ENCODE data around the gene ORC5.

The ORC5 gene

DNA sequence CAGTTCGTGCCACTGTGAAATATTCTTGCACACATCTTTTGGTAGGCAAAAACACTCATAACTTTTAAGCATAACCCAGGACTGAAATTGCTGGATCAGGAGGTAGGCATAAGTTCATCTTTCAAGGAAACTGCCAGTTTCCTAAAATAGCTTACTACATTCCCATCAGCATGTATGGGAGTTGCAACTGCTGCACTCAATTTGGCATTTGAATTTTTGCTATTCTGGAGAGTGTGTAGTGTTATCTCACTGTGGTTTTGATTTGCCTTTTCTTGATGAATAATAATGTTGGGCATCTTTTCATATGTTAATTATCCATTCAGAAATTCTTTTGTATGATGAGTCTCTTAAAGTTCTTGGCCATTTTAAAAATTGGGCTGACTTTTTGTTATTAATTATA lies 95.2 kb downstream of the ORC5 start:
- no peak for FAIRE-seq
- DNase-seq (ENCODE audit: insufficient read length, low spot score), result no peak
- TF ChIP-seq PAX5 (IDR thresholded peaks at IDR 0.05; ENCODE audit: insufficient read depth, low read length, severe bottlenecking) (no peak), POLR2AphosphoS5 (IDR thresholded peaks at IDR 0.05; ENCODE audit: low read depth, low read length) (no peak), POLR2A (IDR thresholded peaks at IDR 0.05; ENCODE audit: low read depth, low read length) (no peak), SPI1 (IDR thresholded peaks at IDR 0.05; ENCODE audit: low read depth, low read length) (no peak), POU2F2 (IDR thresholded peaks at IDR 0.05; ENCODE audit: low read depth, low read length) (no peak)

DNA sequence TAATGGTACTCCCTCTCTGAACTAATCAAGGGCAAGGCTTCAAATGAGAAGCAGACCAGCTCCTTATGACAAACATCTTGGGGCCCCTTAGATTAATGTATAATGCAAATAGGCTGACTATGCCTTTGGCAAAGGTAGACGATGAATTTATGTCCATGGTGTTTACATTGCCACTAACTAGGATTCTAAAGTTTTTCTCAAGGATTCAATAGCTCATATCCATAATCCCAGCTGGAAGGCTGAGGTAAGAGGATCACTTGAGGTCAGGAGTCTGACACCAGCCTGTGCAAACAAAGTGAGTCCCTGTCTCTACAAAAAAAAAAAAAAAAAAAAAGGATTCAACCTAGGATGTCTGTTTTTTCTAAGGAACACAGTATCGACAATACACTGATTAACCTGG lies 96.5 kb downstream of the ORC5 start:
- no peak for DNase-seq (ENCODE audit: insufficient read length, low spot score)
- FAIRE-seq, result no peak
- TF ChIP-seq POU2F2 (IDR thresholded peaks at IDR 0.05; ENCODE audit: low read depth, low read length), result no peak
- no peak for TF ChIP-seq POLR2A (IDR thresholded peaks at IDR 0.05; ENCODE audit: low read depth, low read length)
- no peak for TF ChIP-seq PAX5 (IDR thresholded peaks at IDR 0.05; ENCODE audit: insufficient read depth, low read length, severe bottlenecking)
- TF ChIP-seq TAF1 (IDR thresholded peaks at IDR 0.05; ENCODE audit: low read depth, low read length), result no peak
- TF ChIP-seq POLR2AphosphoS5 (IDR thresholded peaks at IDR 0.05; ENCODE audit: low read depth, low read length), result no peak
- no peak for TF ChIP-seq SPI1 (IDR thresholded peaks at IDR 0.05; ENCODE audit: low read depth, low read length)

DNA sequence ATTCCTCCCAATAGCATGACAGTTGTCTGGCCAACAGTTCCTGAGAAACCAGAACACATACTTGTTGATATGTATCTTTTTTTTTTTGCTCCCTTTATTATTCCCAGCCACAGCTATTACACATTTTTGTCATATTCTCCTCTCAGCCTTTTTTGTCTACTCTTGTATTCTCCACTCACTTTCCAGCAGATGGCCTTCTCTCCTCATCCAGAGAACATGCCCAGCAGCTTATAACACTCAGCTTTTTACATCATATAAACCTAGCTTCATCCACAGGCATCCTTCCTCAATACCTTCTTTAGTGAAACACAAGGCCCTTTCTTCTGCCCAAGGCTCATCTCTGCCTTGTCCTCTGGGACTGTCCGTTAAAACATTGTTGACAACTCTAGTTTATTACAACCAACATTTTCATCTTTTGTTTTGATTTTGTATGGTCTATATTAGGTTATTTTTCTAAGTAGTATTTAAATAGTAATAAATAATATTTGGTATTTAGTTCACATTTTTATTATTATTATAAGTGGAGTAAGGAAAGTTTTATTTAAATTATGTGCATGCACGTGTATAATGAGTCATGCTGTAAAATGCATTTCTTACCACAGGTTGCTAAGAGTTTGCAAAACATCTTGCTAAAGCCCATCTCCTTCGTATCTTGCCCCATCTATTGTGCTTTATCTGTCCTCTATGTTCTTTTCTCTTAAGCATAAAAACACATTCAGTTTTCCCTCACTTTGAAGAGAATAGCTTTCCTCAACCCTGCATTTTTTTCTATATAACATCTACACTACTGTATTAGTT lies 101.5 kb downstream of the ORC5 start:
- FAIRE-seq (no peak), DNase-seq (ENCODE audit: insufficient read length, low spot score) (no peak)
- no peak for TF ChIP-seq TAF1 (IDR thresholded peaks at IDR 0.05; ENCODE audit: low read depth, low read length)
- no peak for TF ChIP-seq SPI1 (IDR thresholded peaks at IDR 0.05; ENCODE audit: low read depth, low read length)
- TF ChIP-seq POLR2AphosphoS5 (IDR thresholded peaks at IDR 0.05; ENCODE audit: low read depth, low read length), result no peak
- TF ChIP-seq PAX5 (IDR thresholded peaks at IDR 0.05; ENCODE audit: insufficient read depth, low read length, severe bottlenecking), result no peak
- TF ChIP-seq POLR2A (IDR thresholded peaks at IDR 0.05; ENCODE audit: low read depth, low read length), result no peak
- no peak for TF ChIP-seq POU2F2 (IDR thresholded peaks at IDR 0.05; ENCODE audit: low read depth, low read length)

DNA sequence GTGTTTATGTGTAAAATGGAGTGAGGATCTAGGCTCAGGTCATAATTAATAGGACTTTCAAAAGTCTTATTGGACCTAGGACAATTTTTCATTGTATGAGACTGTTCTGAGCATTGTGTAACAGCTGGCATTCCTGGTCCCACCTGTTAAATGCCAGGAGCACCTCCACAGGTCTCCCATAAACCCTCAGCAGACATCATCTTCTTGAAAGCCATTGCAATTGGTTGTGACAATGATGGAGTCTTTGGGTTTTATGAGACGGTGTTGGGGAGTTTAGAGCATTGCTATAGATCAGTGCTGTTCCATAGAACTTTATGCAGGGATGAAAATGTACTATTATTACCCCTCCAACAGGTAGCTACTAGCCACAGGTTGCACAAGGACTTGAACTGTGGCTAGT lies 108.9 kb downstream of the ORC5 start:
- TF ChIP-seq PAX5 (IDR thresholded peaks at IDR 0.05; ENCODE audit: insufficient read depth, low read length, severe bottlenecking) (no peak), POLR2AphosphoS5 (IDR thresholded peaks at IDR 0.05; ENCODE audit: low read depth, low read length) (no peak), POU2F2 (IDR thresholded peaks at IDR 0.05; ENCODE audit: low read depth, low read length) (no peak), POLR2A (IDR thresholded peaks at IDR 0.05; ENCODE audit: low read depth, low read length) (no peak), TAF1 (IDR thresholded peaks at IDR 0.05; ENCODE audit: low read depth, low read length) (no peak), SPI1 (IDR thresholded peaks at IDR 0.05; ENCODE audit: low read depth, low read length) (no peak)
- FAIRE-seq (no peak), DNase-seq (ENCODE audit: insufficient read length, low spot score) (no peak)

DNA sequence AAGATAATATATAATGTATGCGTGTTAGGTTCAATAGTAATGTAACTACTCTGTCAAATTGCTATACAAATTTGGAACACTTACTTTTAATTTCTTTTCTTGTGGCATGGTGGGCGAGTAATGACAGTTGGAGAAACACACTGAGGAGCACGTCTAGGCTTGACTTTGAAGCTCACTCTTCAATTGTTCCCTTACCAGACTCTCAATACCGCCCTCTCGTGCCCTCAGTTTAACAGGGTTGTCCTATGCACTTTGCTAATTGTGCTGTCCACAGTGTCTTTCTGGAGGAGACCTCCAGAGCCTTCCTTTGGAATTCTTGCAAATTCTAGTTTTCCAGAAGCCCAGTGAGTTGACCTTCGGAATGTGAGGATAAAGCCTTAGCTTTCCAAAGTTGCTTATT lies 111.1 kb downstream of the ORC5 start:
- FAIRE-seq (no peak), DNase-seq (ENCODE audit: insufficient read length, low spot score) (no peak)
- TF ChIP-seq POU2F2 (IDR thresholded peaks at IDR 0.05; ENCODE audit: low read depth, low read length), result no peak
- no peak for TF ChIP-seq SPI1 (IDR thresholded peaks at IDR 0.05; ENCODE audit: low read depth, low read length)
- no peak for TF ChIP-seq POLR2A (IDR thresholded peaks at IDR 0.05; ENCODE audit: low read depth, low read length)
- no peak for TF ChIP-seq POLR2AphosphoS5 (IDR thresholded peaks at IDR 0.05; ENCODE audit: low read depth, low read length)
- no peak for TF ChIP-seq PAX5 (IDR thresholded peaks at IDR 0.05; ENCODE audit: insufficient read depth, low read length, severe bottlenecking)
- no peak for TF ChIP-seq TAF1 (IDR thresholded peaks at IDR 0.05; ENCODE audit: low read depth, low read length)

DNA sequence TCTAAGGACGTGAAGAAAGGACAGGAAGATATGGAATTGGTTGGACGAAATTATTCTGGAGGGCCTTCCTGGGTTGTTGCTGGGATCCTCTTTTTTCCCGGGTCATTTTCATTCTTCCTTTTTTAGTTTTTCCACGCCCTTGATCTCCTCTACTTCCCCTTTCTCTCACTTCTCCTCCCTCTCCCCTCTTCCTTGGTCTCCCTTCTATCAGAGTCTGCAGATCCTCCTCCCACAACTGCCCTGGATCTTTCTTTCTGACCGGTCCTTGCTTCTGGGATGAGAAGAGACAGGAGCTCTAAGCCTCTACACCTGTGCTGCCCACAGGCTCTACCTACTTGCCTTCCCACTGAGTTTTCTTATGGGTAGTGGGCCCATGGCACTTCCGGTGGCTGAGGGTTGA lies 114.7 kb downstream of the ORC5 start:
- DNase-seq (ENCODE audit: insufficient read length, low spot score) (no peak), FAIRE-seq (no peak)
- TF ChIP-seq SPI1 (IDR thresholded peaks at IDR 0.05; ENCODE audit: low read depth, low read length), result no peak
- no peak for TF ChIP-seq POLR2A (IDR thresholded peaks at IDR 0.05; ENCODE audit: low read depth, low read length)
- no peak for TF ChIP-seq PAX5 (IDR thresholded peaks at IDR 0.05; ENCODE audit: insufficient read depth, low read length, severe bottlenecking)
- TF ChIP-seq TAF1 (IDR thresholded peaks at IDR 0.05; ENCODE audit: low read depth, low read length), result no peak
- no peak for TF ChIP-seq POLR2AphosphoS5 (IDR thresholded peaks at IDR 0.05; ENCODE audit: low read depth, low read length)
- TF ChIP-seq POU2F2 (IDR thresholded peaks at IDR 0.05; ENCODE audit: low read depth, low read length), result no peak

DNA sequence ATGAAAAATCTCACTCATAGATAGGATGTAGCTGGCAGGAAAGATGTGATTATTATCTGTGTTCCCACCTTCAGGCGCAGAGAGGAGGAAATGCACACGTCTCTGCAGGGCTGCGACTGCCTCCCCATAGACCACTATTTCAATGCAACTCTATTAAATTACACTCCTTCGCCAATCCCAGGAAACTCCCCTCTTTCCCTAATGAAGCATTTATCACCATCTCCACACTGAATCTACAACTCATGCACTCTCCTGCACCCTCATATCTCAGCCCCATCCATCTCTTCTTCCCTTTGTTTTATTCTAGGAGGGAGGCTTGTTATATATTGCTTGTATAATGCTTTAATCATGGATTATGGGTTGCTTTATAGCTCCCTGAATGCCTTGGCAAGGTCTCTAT lies 116.6 kb downstream of the ORC5 start:
- no peak for DNase-seq (ENCODE audit: insufficient read length, low spot score)
- FAIRE-seq, result no peak
- no peak for TF ChIP-seq PAX5 (IDR thresholded peaks at IDR 0.05; ENCODE audit: insufficient read depth, low read length, severe bottlenecking)
- no peak for TF ChIP-seq POLR2A (IDR thresholded peaks at IDR 0.05; ENCODE audit: low read depth, low read length)
- TF ChIP-seq SPI1 (IDR thresholded peaks at IDR 0.05; ENCODE audit: low read depth, low read length), result no peak
- TF ChIP-seq POU2F2 (IDR thresholded peaks at IDR 0.05; ENCODE audit: low read depth, low read length), result no peak
- no peak for TF ChIP-seq TAF1 (IDR thresholded peaks at IDR 0.05; ENCODE audit: low read depth, low read length)
- no peak for TF ChIP-seq POLR2AphosphoS5 (IDR thresholded peaks at IDR 0.05; ENCODE audit: low read depth, low read length)

DNA sequence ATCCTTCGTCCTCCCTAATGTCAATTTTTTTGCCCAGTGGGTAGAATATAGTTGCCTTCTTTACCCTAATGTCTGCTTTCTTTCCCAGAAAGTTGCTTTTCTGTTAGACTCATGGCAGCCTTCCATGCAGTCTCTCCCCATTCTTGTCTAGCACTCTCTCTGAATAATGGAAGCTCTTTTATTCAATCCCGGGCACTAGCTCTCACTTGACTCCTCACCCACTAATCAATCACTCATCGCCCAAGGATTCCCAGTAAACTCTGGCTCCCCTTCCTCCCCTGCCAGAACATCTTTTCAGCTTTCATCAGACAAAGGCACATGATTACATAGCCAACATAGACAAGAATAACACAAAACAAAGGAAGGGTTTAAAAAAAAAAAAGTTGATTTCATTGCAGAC lies 118.2 kb downstream of the ORC5 start:
- DNase-seq (ENCODE audit: insufficient read length, low spot score), result no peak
- TF ChIP-seq POU2F2 (IDR thresholded peaks at IDR 0.05; ENCODE audit: low read depth, low read length), result no peak
- TF ChIP-seq POLR2AphosphoS5 (IDR thresholded peaks at IDR 0.05; ENCODE audit: low read depth, low read length), result no peak
- TF ChIP-seq TAF1 (IDR thresholded peaks at IDR 0.05; ENCODE audit: low read depth, low read length), result no peak
- no peak for TF ChIP-seq SPI1 (IDR thresholded peaks at IDR 0.05; ENCODE audit: low read depth, low read length)
- no peak for TF ChIP-seq POLR2A (IDR thresholded peaks at IDR 0.05; ENCODE audit: low read depth, low read length)
- no peak for TF ChIP-seq PAX5 (IDR thresholded peaks at IDR 0.05; ENCODE audit: insufficient read depth, low read length, severe bottlenecking)
- no peak for FAIRE-seq

DNA sequence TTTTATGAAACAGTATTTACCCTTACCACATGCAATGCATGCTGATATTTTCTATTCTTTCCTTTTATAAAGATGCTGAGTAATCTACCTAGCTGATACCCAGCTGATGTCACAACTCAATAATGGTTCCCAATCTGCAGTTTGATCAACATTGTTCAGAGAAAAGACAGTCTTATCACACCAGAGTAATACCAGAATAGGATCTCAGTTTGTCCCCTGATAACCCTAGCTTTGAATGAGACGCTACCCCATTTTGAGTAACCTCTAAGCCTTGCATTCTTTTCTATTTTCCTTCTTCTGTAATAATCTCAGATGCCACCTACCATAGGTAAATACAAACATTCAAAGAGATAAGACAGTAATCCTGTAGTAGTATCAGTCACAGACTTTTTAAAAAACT lies 118.8 kb downstream of the ORC5 start:
- TF ChIP-seq TAF1 (IDR thresholded peaks at IDR 0.05; ENCODE audit: low read depth, low read length) (no peak), POLR2AphosphoS5 (IDR thresholded peaks at IDR 0.05; ENCODE audit: low read depth, low read length) (no peak), PAX5 (IDR thresholded peaks at IDR 0.05; ENCODE audit: insufficient read depth, low read length, severe bottlenecking) (no peak), POU2F2 (IDR thresholded peaks at IDR 0.05; ENCODE audit: low read depth, low read length) (no peak), SPI1 (IDR thresholded peaks at IDR 0.05; ENCODE audit: low read depth, low read length) (no peak), POLR2A (IDR thresholded peaks at IDR 0.05; ENCODE audit: low read depth, low read length) (no peak)
- DNase-seq (ENCODE audit: insufficient read length, low spot score) (no peak), FAIRE-seq (no peak)
